HG03045 (cell line): ENCODE results near the gene DPY19L1.
"Not testable (repeated sequence)": the region's sequence is repeated elsewhere in the genome, so short reads cannot be mapped to it uniquely, and the experiment has no call there.

Experiments
- ATAC-seq: cut with Tn5 transposase; IDR thresholded peaks from one replicate; pipeline ENCODE4 v1.9.1; 2021; ENCODE audit warnings: mild to moderate bottlenecking, moderate library complexity; ENCODE audit not compliant: unreplicated experiment

The DPY19L1 gene

DNA sequence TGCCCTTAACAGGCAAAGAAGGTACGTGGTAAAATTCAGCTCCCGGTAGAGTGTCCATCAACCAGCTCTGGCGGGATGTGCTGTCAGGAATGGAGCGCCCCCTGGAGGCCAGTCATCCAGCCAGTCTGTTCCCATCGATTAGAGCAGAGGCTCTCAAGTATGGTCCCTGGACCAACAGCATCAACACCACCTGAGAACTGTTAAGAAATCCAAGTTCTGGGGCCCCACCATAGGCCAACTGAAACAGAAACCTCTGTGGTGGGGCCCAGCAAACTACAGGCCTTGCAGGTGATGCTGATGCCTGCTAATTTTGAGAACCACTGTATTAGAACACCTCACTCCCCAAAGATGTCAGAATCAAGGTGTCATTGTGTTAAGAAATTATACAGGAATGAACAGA lies 109.2 kb downstream of the DPY19L1 start:
- ATAC-seq: peak; percentile 79

DNA sequence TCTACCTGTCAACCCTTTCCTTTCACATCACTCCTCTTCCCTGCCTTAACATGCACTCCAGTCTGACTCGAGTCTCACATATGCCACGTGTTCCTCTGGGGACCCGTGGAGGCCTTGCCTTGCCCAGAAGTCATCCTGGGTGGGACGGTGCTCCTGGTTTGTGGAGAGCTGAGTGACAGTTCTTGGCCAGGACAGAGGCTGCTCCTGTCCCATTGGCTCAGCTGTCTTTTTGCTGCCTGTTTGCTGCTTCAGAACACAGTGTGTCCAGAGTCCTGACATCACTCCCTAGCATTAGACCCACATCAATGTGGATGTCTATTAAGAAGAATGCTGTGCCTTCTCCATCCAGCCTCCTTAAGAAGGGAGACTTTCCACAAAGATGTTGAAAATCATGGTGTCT lies 116.8 kb downstream of the DPY19L1 start:
- ATAC-seq: not testable (repeated sequence)

DNA sequence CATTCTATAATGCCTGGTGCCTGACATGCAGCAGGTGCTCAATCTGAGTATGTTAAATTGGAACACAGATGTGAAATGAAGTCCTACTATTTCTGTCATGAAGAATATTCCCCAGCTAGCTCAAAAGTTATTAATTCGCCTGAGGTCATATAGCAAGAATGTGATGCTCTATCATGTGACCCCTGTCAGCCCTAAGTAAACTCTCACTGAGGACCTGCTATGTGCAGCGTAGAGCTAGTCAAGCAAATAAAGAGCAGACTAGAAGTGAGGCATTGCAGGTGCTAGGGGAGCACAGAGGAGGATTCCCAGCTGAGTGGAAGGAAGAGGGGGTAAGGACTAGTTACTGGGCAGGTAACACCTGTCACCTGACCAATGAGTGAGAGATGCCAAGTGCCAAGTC lies 118.2 kb downstream of the DPY19L1 start:
- not testable (repeated sequence) for ATAC-seq

DNA sequence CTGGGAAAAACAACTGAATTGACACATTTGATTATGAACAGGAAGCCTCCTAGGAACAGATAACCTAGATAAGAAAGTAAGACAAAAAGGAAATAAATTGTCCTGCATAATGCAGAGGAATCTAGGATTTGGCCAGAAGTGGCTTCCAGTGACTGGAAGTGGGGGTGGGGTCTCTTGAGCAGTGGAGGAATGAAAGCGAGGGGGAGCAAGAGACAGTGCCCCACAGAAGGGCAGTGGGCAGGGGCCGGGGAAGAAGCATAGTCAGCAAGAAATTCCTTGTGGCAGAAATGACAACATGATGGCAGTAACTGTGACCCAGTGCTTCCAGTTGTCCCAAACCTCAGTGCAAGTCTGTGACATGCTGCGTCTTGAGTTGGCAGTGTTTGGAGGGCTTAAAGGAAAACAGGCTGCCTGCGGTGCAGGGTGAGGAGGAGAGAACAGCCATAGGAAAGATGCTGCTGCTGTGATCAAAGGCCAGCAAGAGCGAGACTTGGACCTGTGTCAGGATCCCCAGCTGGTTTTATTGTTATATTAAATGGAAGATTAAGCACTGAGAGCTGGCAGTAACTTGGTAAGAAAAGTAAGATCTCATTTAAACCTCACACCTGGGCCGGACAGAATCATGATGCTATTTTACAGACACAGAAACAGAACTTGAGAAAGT lies 119.0 kb downstream of the DPY19L1 start:
- not testable (repeated sequence) for ATAC-seq

DNA sequence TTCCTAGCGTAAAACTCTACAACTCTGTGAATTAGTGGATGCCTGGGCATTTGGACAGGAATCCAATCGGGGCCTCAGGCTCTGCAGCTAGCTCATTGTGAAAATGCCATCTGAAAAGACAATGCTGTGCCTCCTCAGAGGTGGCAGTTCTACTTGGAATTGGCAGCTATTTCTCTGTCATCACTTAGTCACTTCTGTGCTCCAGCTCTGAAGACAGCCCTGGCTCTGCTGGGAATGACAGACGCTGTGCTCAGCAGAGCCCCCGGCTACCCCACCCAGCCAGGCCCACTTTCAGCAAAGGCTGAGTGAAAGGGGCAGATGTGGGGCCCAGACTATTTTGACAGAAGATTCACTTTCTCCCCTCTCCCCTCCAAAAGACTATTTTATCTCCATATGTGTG lies 119.8 kb downstream of the DPY19L1 start:
- not testable (repeated sequence) for ATAC-seq

DNA sequence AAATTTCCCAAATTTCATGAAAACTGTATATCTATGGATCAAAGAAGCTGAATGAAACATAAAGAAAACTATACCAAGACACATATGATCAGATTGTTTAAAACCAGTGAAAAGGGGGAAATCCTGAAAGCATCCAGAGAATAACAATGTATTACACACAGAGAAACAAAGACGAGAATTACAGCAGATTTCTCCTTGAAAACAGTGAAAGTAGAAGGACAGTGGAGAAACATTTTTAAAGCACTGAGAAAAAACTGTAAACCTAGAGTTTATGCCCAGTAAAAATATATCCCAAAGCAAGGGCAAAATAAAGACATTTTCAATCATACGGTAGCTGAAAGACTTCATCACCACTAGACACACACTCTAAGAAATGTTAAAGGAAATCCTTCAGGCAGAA lies 121.0 kb downstream of the DPY19L1 start:
- no peak for ATAC-seq

DNA sequence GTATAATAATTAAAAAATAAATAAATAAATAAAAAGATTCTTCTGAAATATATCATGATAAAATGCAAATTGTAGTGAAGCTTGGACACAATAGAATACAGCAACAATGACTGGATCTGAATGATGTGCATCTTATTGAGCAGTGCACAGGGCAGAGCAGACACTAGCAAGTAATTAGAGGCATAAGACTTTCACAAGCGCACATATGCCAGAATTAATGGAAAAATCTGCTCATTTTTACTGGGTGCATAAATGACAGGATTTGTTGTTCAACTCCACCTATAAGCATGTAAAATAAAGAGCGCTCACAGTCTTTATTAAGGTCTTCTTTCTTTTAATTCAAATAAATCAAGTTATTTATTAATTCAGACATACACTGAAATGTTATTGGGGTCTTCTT lies 125.0 kb downstream of the DPY19L1 start:
- ATAC-seq: no peak

DNA sequence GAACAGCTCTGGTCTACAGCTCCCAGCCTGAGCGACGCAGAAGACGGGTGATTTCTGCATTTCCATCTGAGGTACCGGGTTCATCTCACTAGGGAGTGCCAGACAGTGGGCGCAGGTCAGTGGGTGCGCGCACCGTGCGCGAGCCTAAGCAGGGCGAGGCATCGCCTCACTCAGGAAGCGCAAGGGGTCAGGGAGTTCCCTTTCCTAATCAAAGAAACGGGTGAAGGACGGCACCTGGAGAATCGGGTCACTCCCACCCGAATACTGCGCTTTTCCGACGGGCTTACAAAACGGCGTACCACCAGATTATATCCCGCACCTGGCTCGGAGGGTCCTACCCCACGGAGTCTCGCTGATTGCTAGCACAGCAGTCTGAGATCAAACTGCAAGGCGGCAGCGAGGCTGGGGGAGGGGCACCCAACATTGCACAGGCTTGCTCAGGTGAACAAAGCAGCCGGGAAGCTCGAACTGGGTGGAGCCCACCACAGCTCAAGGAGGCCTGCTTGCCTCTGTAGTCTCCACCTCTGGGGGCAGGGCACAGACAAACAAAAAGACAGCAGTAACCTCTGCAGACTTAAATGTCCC lies 130.9 kb downstream of the DPY19L1 start:
- not testable (repeated sequence) for ATAC-seq

DNA sequence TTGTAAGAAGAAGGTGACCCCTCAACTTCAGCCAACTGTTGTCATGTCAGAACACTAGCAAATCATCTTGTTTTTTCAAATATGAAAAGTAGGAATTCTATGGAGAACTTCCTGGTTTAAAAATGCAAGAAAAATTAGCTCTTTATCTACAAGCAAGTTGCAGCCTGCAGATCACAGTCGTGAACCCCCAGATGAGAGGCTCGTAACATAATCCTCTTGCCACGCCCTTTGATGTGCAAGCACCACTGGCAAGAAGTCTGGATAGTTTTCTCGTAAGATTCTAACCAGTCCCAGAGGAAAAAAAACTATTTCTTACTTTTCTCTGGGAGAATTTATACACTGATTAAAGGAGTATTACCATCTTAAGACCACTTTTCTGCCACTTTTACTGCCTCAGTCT lies 132.3 kb downstream of the DPY19L1 start:
- ATAC-seq: no peak

DNA sequence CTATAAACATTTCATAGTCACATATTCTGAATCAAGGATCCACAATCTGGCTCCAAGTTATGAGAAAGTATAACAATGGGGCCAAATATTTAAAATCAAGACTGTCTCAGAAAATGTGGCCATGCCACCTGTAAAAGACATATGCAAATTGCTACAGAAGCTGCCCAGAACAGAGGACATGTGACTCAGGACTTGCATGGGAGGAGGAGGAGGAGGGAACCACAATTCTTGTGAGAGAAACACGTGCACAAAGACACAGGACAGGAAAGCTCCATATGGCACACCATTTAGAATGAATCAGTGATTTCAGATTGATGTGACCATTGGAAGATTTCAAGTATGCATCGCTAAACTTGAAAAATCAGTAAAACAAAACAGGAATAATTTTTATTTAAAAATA lies 133.4 kb downstream of the DPY19L1 start:
- ATAC-seq: not testable (repeated sequence)

DNA sequence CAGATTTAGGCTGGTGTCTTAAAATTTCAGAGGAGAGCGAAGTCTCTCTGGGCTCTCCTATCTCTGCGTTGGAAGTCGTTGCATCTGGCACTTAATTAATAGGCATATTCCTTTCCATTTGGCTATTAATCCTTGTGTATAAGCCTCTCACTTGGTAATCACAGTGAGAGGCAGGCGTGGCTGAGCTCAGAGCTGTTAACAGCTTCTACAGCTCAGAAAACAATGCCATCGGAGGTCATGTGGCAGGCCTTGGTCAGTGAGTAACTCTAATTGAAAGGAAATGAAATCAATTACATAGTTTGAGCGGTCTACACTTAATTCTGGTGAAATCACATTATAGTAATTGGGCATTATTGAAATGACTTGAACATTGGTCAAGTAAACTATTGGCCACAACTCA lies 135.1 kb downstream of the DPY19L1 start:
- no peak for ATAC-seq

DNA sequence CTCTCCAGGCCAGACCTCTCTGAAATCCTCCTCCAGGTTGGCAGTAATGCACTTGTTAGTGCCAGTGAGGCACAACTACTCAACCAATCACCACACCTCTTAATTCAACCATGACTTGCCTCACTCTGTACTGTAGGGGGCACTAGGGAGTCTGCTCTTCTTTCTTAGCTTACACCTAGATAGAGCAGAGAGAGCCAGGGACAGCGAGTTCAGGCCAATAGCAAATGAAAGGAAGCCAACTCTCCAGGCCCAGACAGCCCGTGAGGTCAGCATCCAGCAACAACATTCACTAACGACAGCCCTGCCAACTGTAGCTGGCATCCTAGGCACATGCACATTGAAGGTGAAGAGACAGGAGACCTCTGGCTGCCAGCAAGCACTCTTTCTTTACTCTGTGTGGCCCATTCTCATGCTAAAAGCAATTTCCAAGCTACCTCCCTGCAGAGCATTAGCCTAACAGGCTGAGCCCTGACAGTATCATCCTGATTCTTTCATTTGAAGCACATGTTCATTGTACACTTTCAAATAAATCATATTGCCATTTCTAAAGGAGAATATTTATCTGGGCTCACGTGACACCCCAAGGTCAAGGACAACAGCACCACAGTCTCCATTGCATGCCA lies 136.3 kb downstream of the DPY19L1 start:
- ATAC-seq: no peak

DNA sequence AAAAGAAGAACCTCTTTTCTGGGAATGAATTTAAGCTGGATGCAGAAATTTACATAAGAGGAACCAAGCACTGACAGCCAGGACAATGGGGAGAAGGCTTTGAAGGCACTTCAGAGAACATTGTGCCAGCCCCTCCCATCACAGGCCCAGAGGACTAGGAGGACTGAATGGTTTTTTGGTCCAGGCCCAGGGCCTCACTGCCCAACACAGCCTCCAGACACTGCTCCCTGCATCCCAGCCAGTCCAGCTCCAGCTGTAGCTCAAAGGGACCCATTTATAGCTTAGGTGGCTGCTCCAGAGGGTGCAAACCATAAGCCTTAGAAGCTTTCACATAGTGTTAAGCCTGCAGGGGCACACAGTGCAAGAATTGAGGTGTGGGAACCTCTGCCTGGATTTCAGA lies 142.1 kb downstream of the DPY19L1 start:
- no peak for ATAC-seq

DNA sequence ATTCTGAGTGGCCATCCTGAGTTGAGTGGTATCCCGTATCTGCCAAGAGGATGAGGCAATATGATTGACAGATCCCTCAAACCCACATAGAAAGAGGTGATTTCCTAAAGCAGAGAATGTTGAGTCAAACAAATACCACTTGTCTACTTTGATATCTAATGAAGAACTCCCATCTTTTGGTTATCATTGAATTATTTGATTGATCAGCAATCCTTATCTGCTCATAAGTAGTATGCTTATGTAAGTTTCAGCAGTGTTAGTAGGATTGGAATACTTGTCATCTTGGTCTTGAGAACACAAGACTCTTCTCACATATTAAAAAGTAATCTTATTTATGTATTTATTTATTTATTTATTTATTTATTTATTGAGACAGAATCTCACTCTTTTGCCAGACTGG lies 147.3 kb downstream of the DPY19L1 start:
- ATAC-seq: no peak

DNA sequence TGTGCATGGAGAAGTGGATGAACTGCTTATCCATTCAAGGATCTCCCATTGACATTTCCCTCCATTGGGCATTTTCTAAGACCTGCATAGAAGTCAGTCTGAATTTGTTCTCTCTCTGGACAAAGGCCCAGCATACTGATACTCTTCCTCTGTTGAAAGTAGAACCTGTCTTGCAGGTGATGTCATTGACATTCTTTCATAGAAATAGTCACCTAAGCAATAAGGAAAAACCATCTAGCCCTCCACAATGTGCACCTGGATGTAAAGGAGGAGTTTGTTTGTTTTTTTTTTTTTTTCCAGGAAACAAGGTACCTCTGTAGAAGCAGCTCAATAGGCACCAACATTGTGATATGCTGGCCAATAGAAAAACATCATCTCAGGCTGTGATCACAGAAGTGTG lies 150.4 kb downstream of the DPY19L1 start:
- ATAC-seq: no peak

DNA sequence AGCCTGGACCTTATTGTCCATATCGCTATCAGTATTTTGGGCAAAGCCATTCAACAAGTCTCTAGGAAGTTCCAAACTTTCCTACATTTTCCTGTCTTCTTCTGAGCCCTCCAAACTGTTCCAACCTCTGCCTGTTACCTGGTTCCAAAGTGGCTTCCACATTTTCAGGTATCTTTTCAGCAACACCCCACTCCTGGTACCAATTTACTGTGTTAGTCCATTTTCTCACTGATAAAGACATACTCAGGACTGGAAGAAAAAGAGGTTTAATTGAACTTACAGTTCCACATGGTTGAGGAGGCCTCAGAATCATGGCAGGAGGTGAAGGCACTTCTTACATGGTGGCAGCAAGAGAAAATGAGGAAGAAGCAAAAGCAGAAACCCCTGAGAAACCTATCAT lies 153.4 kb downstream of the DPY19L1 start:
- not testable (repeated sequence) for ATAC-seq

DNA sequence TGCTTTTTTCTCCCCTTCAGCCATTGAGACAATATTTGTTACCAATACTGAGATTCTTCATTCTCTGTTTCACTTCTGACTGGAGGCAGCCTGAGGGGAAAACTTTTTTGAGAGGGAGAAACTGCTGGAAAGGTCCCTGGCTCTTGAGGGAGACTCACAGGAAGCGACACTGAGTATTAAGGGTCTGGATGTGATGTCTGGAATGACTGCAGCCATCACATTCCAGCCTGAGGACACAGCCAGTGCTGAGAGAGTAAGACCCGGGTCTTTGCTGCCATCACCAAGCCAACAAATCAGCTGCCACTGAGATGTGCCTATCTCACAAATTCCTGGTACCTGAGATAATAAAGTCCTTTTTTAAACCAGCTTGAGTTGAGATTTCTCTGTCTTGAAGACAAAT lies 157.4 kb downstream of the DPY19L1 start:
- no peak for ATAC-seq

DNA sequence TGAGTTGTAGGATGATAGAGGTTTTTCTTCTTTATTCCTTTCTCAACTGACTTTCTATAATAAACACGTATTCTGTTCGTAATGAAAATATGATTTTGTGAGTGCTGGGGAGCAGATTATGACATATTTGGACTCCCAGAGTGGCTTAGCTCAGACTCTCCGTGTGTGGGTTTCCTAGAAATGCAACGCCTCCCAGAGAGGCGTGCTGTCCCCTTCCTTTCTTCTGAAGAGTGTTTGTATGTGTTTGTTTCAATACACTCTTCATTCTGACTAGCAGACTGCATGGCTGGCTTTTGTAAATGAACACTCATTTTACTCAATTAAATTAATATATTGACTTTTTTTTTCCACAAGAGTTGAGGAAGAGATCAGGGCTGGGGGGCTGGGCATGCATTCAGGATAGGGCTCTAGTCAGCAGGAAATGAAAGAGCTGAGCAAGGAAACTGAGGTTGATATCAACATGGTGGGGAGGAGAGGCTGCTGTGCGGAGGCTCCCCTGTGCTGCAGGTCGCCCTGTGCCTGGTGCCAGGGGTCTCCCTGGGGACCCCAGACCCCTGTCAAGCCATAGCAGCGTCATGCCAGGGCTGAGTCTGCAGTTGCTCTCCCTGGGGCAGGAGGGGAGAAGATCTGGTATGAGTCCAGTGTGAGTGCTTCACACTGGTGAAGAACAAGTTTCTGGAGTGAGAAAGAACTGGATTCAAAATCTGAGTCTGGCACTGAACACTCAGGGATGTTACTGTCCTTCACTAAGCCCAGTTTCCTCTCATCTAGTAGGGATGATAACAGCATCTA lies 158.1 kb downstream of the DPY19L1 start:
- not testable (repeated sequence) for ATAC-seq
